ENCODE results near the gene RPL31.

The RPL31 gene

GRCh38 chr2:100976061-100976460 is 26.0 kb upstream of the RPL31 start:
- DNase-seq = no peak

- no peak for DNase-seq
Observed at GRCh38 chr2:100976645-100977391, 25.3 kb upstream of the RPL31 start.

- DNase-seq = no peak
Observed at GRCh38 chr2:100977511-100977910, 24.6 kb upstream of the RPL31 start.

GRCh38 chr2:100978582-100979191 is 23.4 kb upstream of the RPL31 start:
- no peak for DNase-seq

- no peak for DNase-seq
Observed at GRCh38 chr2:100980046-100980445, 22.0 kb upstream of the RPL31 start.

- no peak for DNase-seq
Observed at GRCh38 chr2:100981011-100981410, 21.1 kb upstream of the RPL31 start.

- DNase-seq = peak; percentile 8
Observed at GRCh38 chr2:100982431-100982861, 19.6 kb upstream of the RPL31 start.

- DNase-seq = no peak
Observed at GRCh38 chr2:100983201-100983600, 18.9 kb upstream of the RPL31 start.

- DNase-seq = no peak
Observed at GRCh38 chr2:100983684-100984310, 18.3 kb upstream of the RPL31 start.

- DNase-seq = peak; percentile 84
Observed at GRCh38 chr2:100984892-100985307, 17.2 kb upstream of the RPL31 start.

GRCh38 chr2:100986157-100986556 is 15.9 kb upstream of the RPL31 start:
- peak; percentile 44 for DNase-seq

- no peak for DNase-seq
Observed at GRCh38 chr2:100987536-100987935, 14.6 kb upstream of the RPL31 start.

GRCh38 chr2:100987974-100988373 is 14.1 kb upstream of the RPL31 start:
- no peak for DNase-seq

GRCh38 chr2:100988630-100989417 is 13.3 kb upstream of the RPL31 start:
- DNase-seq = no peak

GRCh38 chr2:100989666-100990065 is 12.4 kb upstream of the RPL31 start:
- DNase-seq = no peak

GRCh38 chr2:100990166-100990565 is 11.9 kb upstream of the RPL31 start:
- DNase-seq = no peak

- DNase-seq = no peak
Observed at GRCh38 chr2:100990650-100991403, 11.3 kb upstream of the RPL31 start.

- no peak for DNase-seq
Observed at GRCh38 chr2:100991404-100991773, 10.7 kb upstream of the RPL31 start.

GRCh38 chr2:100992262-100992661 is 9.8 kb upstream of the RPL31 start:
- no peak for DNase-seq

- DNase-seq = no peak
Observed at GRCh38 chr2:100993294-100993693, 8.8 kb upstream of the RPL31 start.

- no peak for DNase-seq
Observed at GRCh38 chr2:100995309-100996075, 6.6 kb upstream of the RPL31 start.

Measured in NCI-H82 (cell line).